Ishikawa (cell line): ENCODE results near the gene ZNF593OS.

Source experiments
- CREB1 ChIP-seq: IDR thresholded peaks from 2 replicates; pipeline ENCODE4 v1.6.1; 2012; ENCODE audit warnings: low read depth
- EP300 ChIP-seq: IDR thresholded peaks from 2 replicates; pipeline ENCODE4 v1.6.1; 2012; ENCODE audit warnings: borderline replicate concordance
- NFIC ChIP-seq: IDR thresholded peaks from 2 replicates; pipeline ENCODE4 v1.6.1; 2012
- RAD21 ChIP-seq: IDR thresholded peaks from 2 replicates; pipeline ENCODE4 v1.6.1; 2012; ENCODE audit warnings: low read depth
- TAF1 ChIP-seq: IDR thresholded peaks from 2 replicates; pipeline ENCODE4 v1.6.1; 2012; ENCODE audit warnings: low read depth, mild to moderate bottlenecking
- TCF12 ChIP-seq: IDR thresholded peaks from 2 replicates; pipeline ENCODE4 v1.6.1; 2012; ENCODE audit warnings: low read depth
- TEAD4 ChIP-seq: IDR thresholded peaks from 2 replicates; pipeline ENCODE4 v1.6.1; 2012
- YY1 ChIP-seq: IDR thresholded peaks from 2 replicates; pipeline ENCODE4 v1.6.1; 2012; ENCODE audit warnings: low read depth
- ZBTB7A ChIP-seq: IDR thresholded peaks from 2 replicates; pipeline ENCODE4 v1.6.1; 2012; ENCODE audit warnings: low read depth
- TF ChIP-seq, protein P1 (sequence below): IDR thresholded peaks from 2 replicates; pipeline ENCODE4 v1.6.1; 2012; ENCODE audit warnings: low read depth, mild to moderate bottlenecking
- TF ChIP-seq, protein P2 (sequence below): IDR thresholded peaks from 2 replicates; pipeline ENCODE4 v1.6.1; 2012
- TF ChIP-seq, protein P3 (sequence below): IDR thresholded peaks from 2 replicates; pipeline ENCODE4 v1.6.1; 2012

DNA sequence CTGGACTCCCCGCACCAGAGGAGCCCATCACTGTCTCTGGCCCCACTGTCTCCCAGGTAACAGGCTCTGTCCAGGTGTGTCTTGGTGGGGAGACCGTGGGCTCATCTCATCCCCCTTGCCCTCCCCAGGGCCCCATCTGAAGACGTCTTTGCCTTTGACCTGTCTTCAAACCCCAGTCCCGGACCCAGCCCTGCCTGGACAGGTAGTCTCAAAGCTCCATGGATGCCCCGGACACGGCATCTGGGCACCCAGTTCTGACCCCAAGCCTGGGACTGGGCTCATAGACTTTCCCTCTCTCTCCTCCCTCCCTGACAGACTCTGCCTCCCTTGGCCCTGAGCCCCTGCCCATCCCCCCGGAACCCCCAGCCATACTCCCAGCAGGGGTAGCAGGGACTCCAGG, 12.5 kb upstream of the ZNF593OS start:
- TF ChIP-seq CREB1 (no peak), EP300 (no peak), TAF1 (no peak), NFIC (no peak), TCF12 (no peak), ZBTB7A (no peak), TEAD4 (no peak), RAD21 (no peak), YY1 (no peak)
- TF ChIP-seq, protein P1, sequence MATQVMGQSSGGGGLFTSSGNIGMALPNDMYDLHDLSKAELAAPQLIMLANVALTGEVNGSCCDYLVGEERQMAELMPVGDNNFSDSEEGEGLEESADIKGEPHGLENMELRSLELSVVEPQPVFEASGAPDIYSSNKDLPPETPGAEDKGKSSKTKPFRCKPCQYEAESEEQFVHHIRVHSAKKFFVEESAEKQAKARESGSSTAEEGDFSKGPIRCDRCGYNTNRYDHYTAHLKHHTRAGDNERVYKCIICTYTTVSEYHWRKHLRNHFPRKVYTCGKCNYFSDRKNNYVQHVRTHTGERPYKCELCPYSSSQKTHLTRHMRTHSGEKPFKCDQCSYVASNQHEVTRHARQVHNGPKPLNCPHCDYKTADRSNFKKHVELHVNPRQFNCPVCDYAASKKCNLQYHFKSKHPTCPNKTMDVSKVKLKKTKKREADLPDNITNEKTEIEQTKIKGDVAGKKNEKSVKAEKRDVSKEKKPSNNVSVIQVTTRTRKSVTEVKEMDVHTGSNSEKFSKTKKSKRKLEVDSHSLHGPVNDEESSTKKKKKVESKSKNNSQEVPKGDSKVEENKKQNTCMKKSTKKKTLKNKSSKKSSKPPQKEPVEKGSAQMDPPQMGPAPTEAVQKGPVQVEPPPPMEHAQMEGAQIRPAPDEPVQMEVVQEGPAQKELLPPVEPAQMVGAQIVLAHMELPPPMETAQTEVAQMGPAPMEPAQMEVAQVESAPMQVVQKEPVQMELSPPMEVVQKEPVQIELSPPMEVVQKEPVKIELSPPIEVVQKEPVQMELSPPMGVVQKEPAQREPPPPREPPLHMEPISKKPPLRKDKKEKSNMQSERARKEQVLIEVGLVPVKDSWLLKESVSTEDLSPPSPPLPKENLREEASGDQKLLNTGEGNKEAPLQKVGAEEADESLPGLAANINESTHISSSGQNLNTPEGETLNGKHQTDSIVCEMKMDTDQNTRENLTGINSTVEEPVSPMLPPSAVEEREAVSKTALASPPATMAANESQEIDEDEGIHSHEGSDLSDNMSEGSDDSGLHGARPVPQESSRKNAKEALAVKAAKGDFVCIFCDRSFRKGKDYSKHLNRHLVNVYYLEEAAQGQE = no peak
- TF ChIP-seq, protein P2, sequence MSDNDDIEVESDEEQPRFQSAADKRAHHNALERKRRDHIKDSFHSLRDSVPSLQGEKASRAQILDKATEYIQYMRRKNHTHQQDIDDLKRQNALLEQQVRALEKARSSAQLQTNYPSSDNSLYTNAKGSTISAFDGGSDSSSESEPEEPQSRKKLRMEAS = no peak
- TF ChIP-seq, protein P3, sequence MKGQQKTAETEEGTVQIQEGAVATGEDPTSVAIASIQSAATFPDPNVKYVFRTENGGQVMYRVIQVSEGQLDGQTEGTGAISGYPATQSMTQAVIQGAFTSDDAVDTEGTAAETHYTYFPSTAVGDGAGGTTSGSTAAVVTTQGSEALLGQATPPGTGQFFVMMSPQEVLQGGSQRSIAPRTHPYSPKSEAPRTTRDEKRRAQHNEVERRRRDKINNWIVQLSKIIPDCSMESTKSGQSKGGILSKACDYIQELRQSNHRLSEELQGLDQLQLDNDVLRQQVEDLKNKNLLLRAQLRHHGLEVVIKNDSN = no peak
